Measurements from ENCODE around the gene GIPC3. TPM values are rescaled to one million over a fixed set of nuclear protein-coding genes. Genes with fewer than 3 reads are reported as not detected.
"Not testable (repeated sequence)": the region's sequence is repeated elsewhere in the genome, so short reads cannot be mapped to it uniquely, and the experiment has no call there.

The GIPC3 gene
- total RNA-seq, 6 experiments from 2014 or later: 0.51 to 1.6 (median 0.80) TPM

GRCh38 chr19:3557461-3558248 is 27.6 kb upstream of the GIPC3 start, which contains the start of gene MFSD12:
Gene MFSD12 (minus strand): TSS chr19:3557586. CDS start chr19:3557403, 183 bp downstream.
- DNase-seq: peak; percentile 95 to 96 (median 95)
- Histone ChIP-seq H3K9me3 (no peaks in the 10 kb centered on the region), H3K4me3 (peak within 1 kb of the TSS; percentile 79 to 96 (median 89)), H3K36me3 (no peaks in the 10 kb centered on the region), H3K27me3 (no peaks in the 10 kb centered on the region), H3K4me1 (peaks cover 0 to 28% (median 8%) of the 10 kb centered on the region in 4 donors), H3K27ac (peak within 1 kb of the TSS; percentile 10 to 78 (median 71))
- ATAC-seq: peak; percentile 87 to 97 (median 94)
- intact Hi-C loops (cut with DNase I): no loop called here
- 0% methylated on average over 4 of the region's 81 CpGs for WGBS (ENCODE audit: insufficient coverage, low coverage, low lambda C conversion rate, missing lambda C conversion rate)
- TF ChIP-seq CTCF (IDR thresholded peaks at IDR 0.05) (peak in 1 of 4 donors; percentile 1), POLR2A (IDR thresholded peaks at IDR 0.05) (peak; percentile 98)

- H3K4me1 ChIP-seq: no peaks in the 10 kb centered on the region
- no peak overlapping the region for H3K27ac ChIP-seq
- H3K36me3 ChIP-seq: no peaks in the 10 kb centered on the region
- intact Hi-C loops (cut with DNase I): no loop called here
- 82% methylated on average over 9 of the region's 17 CpGs for WGBS (ENCODE audit: insufficient coverage, low coverage, low lambda C conversion rate, missing lambda C conversion rate)
- no peaks in the 10 kb centered on the region for H3K9me3 ChIP-seq
- H3K27me3 ChIP-seq: no peaks in the 10 kb centered on the region
- ATAC-seq (peak in 3 of 4 donors; percentile 9 to 17 (median 15)), DNase-seq (no peak)
- TF ChIP-seq CTCF (IDR thresholded peaks at IDR 0.05) (no peak), POLR2A (IDR thresholded peaks at IDR 0.05) (no peak)
- H3K4me3 ChIP-seq: no peak overlapping the region
Observed at GRCh38 chr19:3563709-3564524, 21.4 kb upstream of the GIPC3 start.

- Histone ChIP-seq H3K27ac (no peak overlapping the region), H3K27me3 (no peaks in the 10 kb centered on the region), H3K9me3 (no peaks in the 10 kb centered on the region), H3K4me3 (no peak overlapping the region), H3K36me3 (no peaks in the 10 kb centered on the region), H3K4me1 (no peaks in the 10 kb centered on the region)
- intact Hi-C loops (cut with DNase I): no loop called here
- TF ChIP-seq CTCF (IDR thresholded peaks at IDR 0.05) (no peak), POLR2A (IDR thresholded peaks at IDR 0.05) (no peak)
- 90% methylated on average over 17 of the region's 19 CpGs for WGBS (ENCODE audit: insufficient coverage, low coverage, low lambda C conversion rate, missing lambda C conversion rate)
- ATAC-seq: no peak
- DNase-seq: no peak
Observed at GRCh38 chr19:3565139-3565538, 20.1 kb upstream of the GIPC3 start.

- H3K4me1 ChIP-seq; intact Hi-C loops (cut with DNase I); DNase-seq; ATAC-seq; H3K4me3 ChIP-seq; H3K36me3 ChIP-seq; H3K27me3 ChIP-seq; H3K27ac ChIP-seq; H3K9me3 ChIP-seq: not testable (repeated sequence)
- WGBS (ENCODE audit: insufficient coverage, low coverage, low lambda C conversion rate, missing lambda C conversion rate): 77% methylated on average over 3 of the region's 11 CpGs
Observed at GRCh38 chr19:3570042-3570441, 15.2 kb upstream of the GIPC3 start.

- TF ChIP-seq POLR2A (IDR thresholded peaks at IDR 0.05) (no peak), CTCF (IDR thresholded peaks at IDR 0.05) (no peak)
- H3K36me3 ChIP-seq: no peaks in the 10 kb centered on the region
- no peak overlapping the region for H3K27ac ChIP-seq
- no peak for DNase-seq
- intact Hi-C loops (cut with DNase I): no loop called here
- H3K4me1 ChIP-seq: peaks cover 0 to 6% (median 0%) of the 10 kb centered on the region in 4 donors
- no peaks in the 10 kb centered on the region for H3K27me3 ChIP-seq
- no peaks in the 10 kb centered on the region for H3K9me3 ChIP-seq
- ATAC-seq: no peak
- 60% methylated on average over 3 of the region's 7 CpGs for WGBS (ENCODE audit: insufficient coverage, low coverage, low lambda C conversion rate, missing lambda C conversion rate)
- H3K4me3 ChIP-seq: no peak overlapping the region
Observed at GRCh38 chr19:3570606-3571011, 14.7 kb upstream of the GIPC3 start.

Data from right lobe of liver (tissue), 6 donors.